Central memory CD8-positive, alpha-beta T cell (primary cell): ENCODE measurements around the gene CLDN22.

Source experiments
- ATAC-seq: fragments of 150-1000 bp; cut with Tn5 transposase; replicated peaks from 2 replicates; pipeline ENCODE4 v1.10.0; 2022; ENCODE audit warnings: mild to moderate bottlenecking, moderate FRiP score, moderate number of reproducible peaks; ENCODE audit not compliant: poor library complexity, severe bottlenecking; ENCODE audit errors: extremely low read depth
- DNase-seq, 2 donors: peaks; one replicate each; pipeline ENCODE4 v3.0.0; 2021; ENCODE audit warnings: low spot score in 2 of 2
- H3K27ac Mint-ChIP-seq: one replicate; pipeline ENCODE4 v1.8.0; 2022; ENCODE audit warnings: low read depth, mild to moderate bottlenecking, moderate library complexity, mixed read lengths
- H3K27me3 Mint-ChIP-seq: one replicate; pipeline ENCODE4 v1.8.0; 2022; ENCODE audit warnings: mixed read lengths
- H3K36me3 Mint-ChIP-seq: one replicate; pipeline ENCODE4 v1.8.0; 2022; ENCODE audit warnings: mild to moderate bottlenecking, moderate library complexity, mixed read lengths; ENCODE audit not compliant: insufficient read depth
- H3K4me1 Mint-ChIP-seq: one replicate; pipeline ENCODE4 v1.8.0; 2022; ENCODE audit warnings: mixed read lengths
- H3K4me3 Mint-ChIP-seq: one replicate; pipeline ENCODE4 v1.8.0; 2022; ENCODE audit warnings: mild to moderate bottlenecking, moderate library complexity, mixed read lengths
- H3K9me3 Mint-ChIP-seq: one replicate; pipeline ENCODE4 v1.8.0; 2022; ENCODE audit warnings: mixed read lengths

Gene CLDN22

GRCh38 chr4:183304067-183304466 is 16.0 kb downstream of the CLDN22 start:
- H3K27ac Mint-ChIP-seq = no peak overlapping the region
- no peak for DNase-seq
- no peak overlapping the region for H3K4me3 Mint-ChIP-seq
- no peaks in the 10 kb centered on the region for H3K36me3 Mint-ChIP-seq
- no peak for ATAC-seq
- no peaks in the 10 kb centered on the region for H3K4me1 Mint-ChIP-seq
- H3K27me3 Mint-ChIP-seq = peaks cover 30% of the 10 kb centered on the region
- H3K9me3 Mint-ChIP-seq = no peaks in the 10 kb centered on the region

GRCh38 chr4:183303301-183303700 is 16.8 kb downstream of the CLDN22 start:
- H3K27ac Mint-ChIP-seq = no peak overlapping the region

GRCh38 chr4:183300655-183301054 is 19.4 kb downstream of the CLDN22 start:
- Mint-ChIP-seq H3K36me3 (no peaks in the 10 kb centered on the region), H3K9me3 (no peaks in the 10 kb centered on the region), H3K4me1 (no peaks in the 10 kb centered on the region), H3K27me3 (peaks cover 30% of the 10 kb centered on the region), H3K27ac (no peak overlapping the region), H3K4me3 (no peak overlapping the region)
- no peak for DNase-seq
- ATAC-seq = no peak

More at GRCh38 chr4:183303301-183303700, 16.8 kb downstream of the CLDN22 start:
- Mint-ChIP-seq H3K27me3 (peaks cover 30% of the 10 kb centered on the region), H3K4me1 (no peaks in the 10 kb centered on the region), H3K36me3 (no peaks in the 10 kb centered on the region), H3K9me3 (no peaks in the 10 kb centered on the region), H3K4me3 (no peak overlapping the region)
- ATAC-seq (no peak), DNase-seq (no peak)

DNA sequence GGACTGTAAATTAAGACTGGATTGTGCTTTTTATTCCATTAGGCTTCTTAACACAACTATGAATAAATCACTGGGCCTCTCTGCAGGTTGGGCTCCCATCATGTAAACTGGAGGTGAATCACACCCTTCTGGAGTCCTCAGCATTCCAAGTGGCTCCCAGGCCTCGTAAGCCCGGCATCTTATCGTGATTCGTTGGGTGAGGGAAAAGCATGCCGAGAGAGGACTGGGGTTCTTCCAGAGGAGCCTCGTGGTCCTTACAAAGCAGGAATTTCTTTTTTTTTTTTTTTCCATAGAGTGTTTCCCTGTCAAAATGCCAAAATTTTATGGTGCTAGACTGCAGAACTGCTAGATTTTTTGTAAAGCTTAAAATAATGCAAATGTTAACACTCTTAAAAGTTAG is 20.0 kb downstream of the CLDN22 start:
- Mint-ChIP-seq H3K36me3 (no peaks in the 10 kb centered on the region), H3K4me3 (no peak overlapping the region)
- DNase-seq = no peak

GRCh38 chr4:183299464-183299863 is 20.6 kb downstream of the CLDN22 start:
- Mint-ChIP-seq H3K27me3 (peaks cover 18% of the 10 kb centered on the region), H3K4me1 (no peaks in the 10 kb centered on the region), H3K36me3 (no peaks in the 10 kb centered on the region), H3K27ac (no peak overlapping the region), H3K9me3 (no peaks in the 10 kb centered on the region), H3K4me3 (no peak overlapping the region)
- ATAC-seq = no peak
- DNase-seq = no peak

More for the DNA sequence above, 20.0 kb downstream of the CLDN22 start:
- ATAC-seq = no peak
- Mint-ChIP-seq H3K9me3 (no peaks in the 10 kb centered on the region), H3K27ac (no peak overlapping the region), H3K27me3 (peaks cover 24% of the 10 kb centered on the region), H3K4me1 (no peaks in the 10 kb centered on the region)

DNA sequence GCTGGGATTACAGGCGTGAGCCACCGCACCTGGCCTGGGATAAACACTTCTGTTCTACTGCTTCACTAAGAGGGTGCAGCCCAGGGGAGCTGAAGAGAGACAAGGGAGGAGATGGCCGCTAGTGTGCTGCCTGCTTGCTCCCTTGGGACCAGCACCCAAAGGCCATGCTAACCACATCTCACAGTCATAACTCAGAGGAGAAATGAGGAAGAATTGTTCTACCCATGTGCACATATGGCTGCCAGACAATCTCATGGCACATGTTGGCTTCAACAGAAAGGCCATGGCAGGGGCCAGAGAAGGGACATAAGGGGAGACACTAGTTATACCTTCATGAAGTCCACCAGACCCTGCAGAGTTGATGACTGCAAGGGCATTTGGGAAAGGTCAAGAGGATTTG is 22.4 kb downstream of the CLDN22 start:
- ATAC-seq = no peak
- DNase-seq = no peak
- no peaks in the 10 kb centered on the region for H3K4me1 Mint-ChIP-seq
- no peaks in the 10 kb centered on the region for H3K9me3 Mint-ChIP-seq
- no peak overlapping the region for H3K4me3 Mint-ChIP-seq
- peaks cover 11% of the 10 kb centered on the region for H3K27me3 Mint-ChIP-seq
- peaks cover 1% of the 10 kb centered on the region for H3K36me3 Mint-ChIP-seq
- no peak overlapping the region for H3K27ac Mint-ChIP-seq

- Mint-ChIP-seq H3K27ac (no peak overlapping the region), H3K4me1 (no peaks in the 10 kb centered on the region)
Observed at GRCh38 chr4:183295711-183296110, 24.4 kb downstream of the CLDN22 start.

GRCh38 chr4:183291070-183291469 is 29.0 kb downstream of the CLDN22 start:
- Mint-ChIP-seq H3K9me3 (no peaks in the 10 kb centered on the region), H3K4me3 (no peak overlapping the region), H3K4me1 (no peaks in the 10 kb centered on the region), H3K36me3 (peaks cover 3% of the 10 kb centered on the region), H3K27ac (no peak overlapping the region), H3K27me3 (peaks cover 12% of the 10 kb centered on the region)
- DNase-seq (no peak), ATAC-seq (no peak)

More at GRCh38 chr4:183295711-183296110, 24.4 kb downstream of the CLDN22 start:
- ATAC-seq (no peak), DNase-seq (no peak)
- Mint-ChIP-seq H3K4me3 (no peak overlapping the region), H3K27me3 (peaks cover 11% of the 10 kb centered on the region), H3K36me3 (peaks cover 1% of the 10 kb centered on the region), H3K9me3 (no peaks in the 10 kb centered on the region)

- H3K36me3 Mint-ChIP-seq = peaks cover 3% of the 10 kb centered on the region
- H3K9me3 Mint-ChIP-seq = no peaks in the 10 kb centered on the region
- H3K4me3 Mint-ChIP-seq = no peak overlapping the region
- no peak for DNase-seq
- H3K4me1 Mint-ChIP-seq = no peaks in the 10 kb centered on the region
- ATAC-seq = no peak
- no peak overlapping the region for H3K27ac Mint-ChIP-seq
- H3K27me3 Mint-ChIP-seq = peaks cover 16% of the 10 kb centered on the region
Observed at GRCh38 chr4:183289688-183290087, 30.4 kb downstream of the CLDN22 start.

DNA sequence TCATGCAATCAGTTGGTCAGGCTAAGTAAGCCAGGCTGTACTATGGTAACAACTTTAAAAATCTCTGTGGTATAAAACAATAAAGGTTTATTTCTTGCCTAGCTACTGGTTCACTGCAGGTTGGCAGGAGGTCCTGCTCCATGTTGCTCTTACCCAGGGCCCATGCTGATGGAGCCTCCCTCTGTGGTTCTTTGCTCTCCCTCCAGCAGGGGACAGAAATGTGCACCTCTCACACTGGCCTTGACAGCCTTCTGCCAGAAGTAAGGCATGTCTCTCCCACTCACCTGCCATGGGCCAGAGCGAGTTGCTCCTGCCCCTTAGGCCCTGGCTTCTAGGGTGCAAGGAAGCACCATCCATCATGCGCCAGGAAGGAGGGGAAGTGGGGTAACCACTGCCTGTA is 31.1 kb downstream of the CLDN22 start:
- Mint-ChIP-seq H3K27ac (no peak overlapping the region), H3K4me3 (no peak overlapping the region), H3K36me3 (peaks cover 1% of the 10 kb centered on the region), H3K27me3 (peaks cover 16% of the 10 kb centered on the region), H3K4me1 (no peaks in the 10 kb centered on the region), H3K9me3 (no peaks in the 10 kb centered on the region)
- DNase-seq (no peak), ATAC-seq (no peak)

DNA sequence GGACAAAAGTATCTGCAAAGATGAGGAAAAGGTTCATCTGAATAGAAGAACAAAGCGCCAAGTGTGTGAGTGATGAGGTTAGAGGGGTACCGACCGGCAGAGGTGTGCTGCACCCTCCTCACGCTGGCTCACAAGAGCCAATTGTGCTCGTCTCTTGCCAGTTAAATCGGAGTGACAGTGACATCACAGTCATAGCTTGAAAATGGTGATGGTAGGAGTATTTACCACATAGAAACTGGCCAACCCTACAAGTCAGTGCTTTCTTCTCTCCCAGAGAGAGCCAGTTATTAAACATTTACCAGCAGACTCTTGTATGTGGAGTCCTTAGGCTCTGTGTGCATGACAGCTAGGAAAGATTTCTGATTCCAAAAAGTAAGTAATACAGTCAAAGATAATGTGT is 32.4 kb downstream of the CLDN22 start:
- Mint-ChIP-seq H3K4me1 (no peaks in the 10 kb centered on the region), H3K36me3 (peaks cover 1% of the 10 kb centered on the region), H3K9me3 (no peaks in the 10 kb centered on the region), H3K27ac (no peak overlapping the region), H3K27me3 (peaks cover 22% of the 10 kb centered on the region), H3K4me3 (no peak overlapping the region)
- ATAC-seq (no peak), DNase-seq (no peak)

- no peaks in the 10 kb centered on the region for H3K9me3 Mint-ChIP-seq
- H3K27me3 Mint-ChIP-seq = peaks cover 26% of the 10 kb centered on the region
- H3K4me3 Mint-ChIP-seq = no peak overlapping the region
- DNase-seq = no peak
- no peak overlapping the region for H3K27ac Mint-ChIP-seq
- H3K4me1 Mint-ChIP-seq = no peaks in the 10 kb centered on the region
- ATAC-seq = no peak
- H3K36me3 Mint-ChIP-seq = peaks cover 1% of the 10 kb centered on the region
Observed at GRCh38 chr4:183287309-183287659, 32.8 kb downstream of the CLDN22 start.

DNA sequence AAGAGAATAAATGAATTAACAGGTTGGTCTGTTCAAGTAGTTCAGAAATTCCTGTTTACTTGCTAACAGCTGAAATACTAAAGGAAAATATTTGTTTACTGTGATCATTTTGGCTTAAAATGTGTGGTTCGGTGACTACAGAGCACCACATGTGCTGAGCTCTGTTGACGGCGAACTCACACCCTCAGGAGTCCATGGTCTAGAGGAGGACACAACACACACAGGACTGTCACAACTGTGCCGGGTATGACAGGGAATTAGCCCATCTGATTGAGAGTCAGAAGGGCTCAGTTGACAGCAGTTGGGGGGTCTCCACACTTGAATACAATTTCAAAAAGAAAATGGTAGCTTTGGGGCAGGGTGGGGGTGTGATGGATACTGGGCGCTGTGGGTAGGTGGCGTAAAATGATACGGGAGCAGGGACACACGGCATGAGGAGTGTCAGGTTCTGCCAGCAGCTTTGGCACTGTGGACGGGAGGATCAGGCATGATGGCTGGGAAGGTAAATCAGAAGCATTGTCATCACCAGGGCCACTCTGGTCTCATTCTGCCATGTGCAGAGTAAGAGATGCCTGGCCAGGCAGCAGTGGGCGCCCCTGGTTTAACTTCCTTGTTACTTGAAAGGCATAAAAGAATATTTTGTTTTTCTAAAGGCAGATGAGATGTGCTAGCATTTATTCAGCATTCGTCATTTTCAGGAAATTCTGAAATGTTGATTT is 33.3 kb downstream of the CLDN22 start:
- ATAC-seq (no peak), DNase-seq (no peak)
- Mint-ChIP-seq H3K9me3 (no peaks in the 10 kb centered on the region), H3K27ac (no peak overlapping the region), H3K4me1 (no peaks in the 10 kb centered on the region), H3K27me3 (peaks cover 30% of the 10 kb centered on the region), H3K36me3 (peaks cover 1% of the 10 kb centered on the region), H3K4me3 (no peak overlapping the region)
